Panc1 (cell line): ENCODE results near the gene BBS1. TPM values are rescaled to one million over a fixed set of nuclear protein-coding genes. Genes with fewer than 3 reads are reported as not detected.

Source experiments
- ATAC-seq: fragments of 200-7000 bp; cut with Tn5 transposase; 2 replicates; pipeline ENCODE4 v1.9.1; 2020; ENCODE audit warnings: mild to moderate bottlenecking, moderate library complexity
- BruUV-seq: library from RNA; stranded (reverse); fragments of 400-500 nt; replicated peaks from 2 replicates; lab custom pipeline; 2021; lab: Mats Ljungman, UMichigan
- CTCF ChIA-PET: fragments of 300-600 bp; sonication (Branson Sonifier 250); formaldehyde crosslinking; loops from one replicate; lab custom pipeline; 2022; ENCODE audit warnings: antibody characterized with exemption; lab: Charles Lee
- POLR2A ChIA-PET: fragments of 300-600 bp; sonication (Branson Sonifier 250); formaldehyde crosslinking; loops from one replicate; lab custom pipeline; 2022; ENCODE audit warnings: antibody characterized with exemption; lab: Charles Lee
- DNase-seq: peaks from one replicate; pipeline ENCODE4 v3.0.0-alpha.2; 2010; ENCODE audit warnings: low read depth, low spot score
- H3K27ac ChIP-seq: 2 replicates; pipeline ENCODE4 v1.5.1; 2011; ENCODE audit warnings: mild to moderate bottlenecking, low read length, inconsistent platforms
- H3K27me3 ChIP-seq: fragments of 200-500 bp; sonication (Bioruptor generic); 2 replicates; pipeline ENCODE4 v1.6.0; 2014; ENCODE audit warnings: low read length, inconsistent platforms; ENCODE audit not compliant: control insufficient read depth, insufficient read depth
- H3K36me3 ChIP-seq: fragments of 200-500 bp; sonication (Bioruptor generic); 2 replicates; pipeline ENCODE4 v1.5.1; 2014; ENCODE audit warnings: inconsistent platforms, mild to moderate bottlenecking, low read length, moderate library complexity; ENCODE audit not compliant: control insufficient read depth, insufficient read depth
- H3K4me1 ChIP-seq: 2 replicates; pipeline ENCODE4 v1.5.1; 2011; ENCODE audit warnings: inconsistent platforms, mild to moderate bottlenecking, low read length, moderate library complexity; ENCODE audit not compliant: control insufficient read depth, insufficient read depth
- H3K4me3 ChIP-seq, 2 experiments: 2 replicates each; pipeline ENCODE4 v1.5.1; 2011 to 2012; ENCODE audit warnings: low read depth in 2 of 2, low read length in 2 of 2, mild to moderate bottlenecking in 2 of 2, inconsistent platforms in 1 of 2, moderate library complexity in 1 of 2
- H3K9me3 ChIP-seq: fragments of 200-500 bp; sonication (Bioruptor generic); 2 replicates; pipeline ENCODE4 v1.5.1; 2014; ENCODE audit warnings: low read depth, mild to moderate bottlenecking, inconsistent platforms, low read length, moderate library complexity; ENCODE audit not compliant: control insufficient read depth, insufficient read depth
- CTCF ChIP-seq: fragments of 450-650 bp; IDR thresholded peaks from 2 replicates; pipeline ENCODE4 v1.5.1; 2017; ENCODE audit warnings: mild to moderate bottlenecking
- POLR2AphosphoS5 ChIP-seq: IDR thresholded peaks from 2 replicates; pipeline ENCODE4 v1.6.1; 2012; ENCODE audit warnings: mild to moderate bottlenecking, low read depth, low read length, moderate library complexity
- SIN3A ChIP-seq: IDR thresholded peaks from 2 replicates; pipeline ENCODE4 v1.6.1; 2012; ENCODE audit warnings: low read depth, mild to moderate bottlenecking, low read length, moderate library complexity, borderline replicate concordance; ENCODE audit not compliant: insufficient read depth
- TCF7L2 ChIP-seq: IDR thresholded peaks from 2 replicates; pipeline ENCODE4 v1.6.1; 2011; ENCODE audit warnings: mild to moderate bottlenecking, low read depth, low read length, inconsistent platforms
- in situ Hi-C: cut with HindIII; loops from 2 replicates; pipeline ENCODE4 v1.10.0; 2016; ENCODE audit warnings: low sequenced_read_pairs, low pct_unique_long_range_greater_than_20kb
- intact Hi-C: fragments of 100-400 bp; cut with micrococcal nuclease; formaldehyde crosslinking; loops from one replicate; pipeline ENCODE4 v1.10.0; 2022; ENCODE audit not compliant: unreplicated experiment
- total RNA-seq: library from RNA; stranded (reverse); gene quantifications from one replicate; pipeline ENCODE4 v1.2.1, GENCODE V29; 2021; ENCODE audit not compliant: unreplicated experiment
- TF ChIP-seq, protein P1 (sequence below), 2 experiments: IDR thresholded peaks; 2 replicates each; pipeline ENCODE4 v1.6.1; 2011 to 2012; ENCODE audit warnings: low read depth in 2 of 2, control low read depth in 1 of 2, low read length in 1 of 2, mild to moderate bottlenecking in 1 of 2, moderate library complexity in 1 of 2; ENCODE audit not compliant: insufficient read depth in 1 of 2

BBS1 gene
- total RNA-seq, 1 experiment from 2014 or later: 26.9 TPM

- H3K36me3 ChIP-seq: no peaks in the 10 kb centered on the region
- CTCF ChIA-PET: no interaction called here
- TF ChIP-seq TCF7L2 (no peak), POLR2AphosphoS5 (no peak), SIN3A (no peak), CTCF (no peak)
- TF ChIP-seq, protein P1, sequence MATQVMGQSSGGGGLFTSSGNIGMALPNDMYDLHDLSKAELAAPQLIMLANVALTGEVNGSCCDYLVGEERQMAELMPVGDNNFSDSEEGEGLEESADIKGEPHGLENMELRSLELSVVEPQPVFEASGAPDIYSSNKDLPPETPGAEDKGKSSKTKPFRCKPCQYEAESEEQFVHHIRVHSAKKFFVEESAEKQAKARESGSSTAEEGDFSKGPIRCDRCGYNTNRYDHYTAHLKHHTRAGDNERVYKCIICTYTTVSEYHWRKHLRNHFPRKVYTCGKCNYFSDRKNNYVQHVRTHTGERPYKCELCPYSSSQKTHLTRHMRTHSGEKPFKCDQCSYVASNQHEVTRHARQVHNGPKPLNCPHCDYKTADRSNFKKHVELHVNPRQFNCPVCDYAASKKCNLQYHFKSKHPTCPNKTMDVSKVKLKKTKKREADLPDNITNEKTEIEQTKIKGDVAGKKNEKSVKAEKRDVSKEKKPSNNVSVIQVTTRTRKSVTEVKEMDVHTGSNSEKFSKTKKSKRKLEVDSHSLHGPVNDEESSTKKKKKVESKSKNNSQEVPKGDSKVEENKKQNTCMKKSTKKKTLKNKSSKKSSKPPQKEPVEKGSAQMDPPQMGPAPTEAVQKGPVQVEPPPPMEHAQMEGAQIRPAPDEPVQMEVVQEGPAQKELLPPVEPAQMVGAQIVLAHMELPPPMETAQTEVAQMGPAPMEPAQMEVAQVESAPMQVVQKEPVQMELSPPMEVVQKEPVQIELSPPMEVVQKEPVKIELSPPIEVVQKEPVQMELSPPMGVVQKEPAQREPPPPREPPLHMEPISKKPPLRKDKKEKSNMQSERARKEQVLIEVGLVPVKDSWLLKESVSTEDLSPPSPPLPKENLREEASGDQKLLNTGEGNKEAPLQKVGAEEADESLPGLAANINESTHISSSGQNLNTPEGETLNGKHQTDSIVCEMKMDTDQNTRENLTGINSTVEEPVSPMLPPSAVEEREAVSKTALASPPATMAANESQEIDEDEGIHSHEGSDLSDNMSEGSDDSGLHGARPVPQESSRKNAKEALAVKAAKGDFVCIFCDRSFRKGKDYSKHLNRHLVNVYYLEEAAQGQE (IDR thresholded peaks at IDR 0.05; ENCODE audit: insufficient read depth in 1 of 2, low read depth in 2 of 2, low read length in 1 of 2): no peak
Observed at GRCh38 chr11:66523611-66524010, 13.2 kb downstream of the BBS1 start.

GRCh38 chr11:66524304-66525040, 14.0 kb downstream of the BBS1 start:
- no peak for TF ChIP-seq POLR2AphosphoS5
- no peak for TF ChIP-seq CTCF
- no peak for TF ChIP-seq SIN3A
- TF ChIP-seq TCF7L2: no peak
- TF ChIP-seq, protein P1 (IDR thresholded peaks at IDR 0.05; ENCODE audit: insufficient read depth in 1 of 2, low read depth in 2 of 2, low read length in 1 of 2): no peak
- BruUV-seq: no TSS peak
- H3K9me3 ChIP-seq: no peaks in the 10 kb centered on the region
- POLR2A ChIA-PET: no interaction called here
- no peak overlapping the region for H3K27ac ChIP-seq
- in situ Hi-C loops: no loop called here
- H3K27me3 ChIP-seq: no peaks in the 10 kb centered on the region
- no peak overlapping the region for H3K4me3 ChIP-seq
- CTCF ChIA-PET: interaction anchor here (0.6 kb wide), 1 partner anchor 136 kb away, joined by 5 read pairs; no protein-coding TSS in a partner anchor
- DNase-seq (no peak), ATAC-seq (no peak)
- no peaks in the 10 kb centered on the region for H3K4me1 ChIP-seq
- intact Hi-C loops: no loop called here
- H3K36me3 ChIP-seq: no peaks in the 10 kb centered on the region

More at GRCh38 chr11:66523611-66524010, 13.2 kb downstream of the BBS1 start:
- POLR2A ChIA-PET: no interaction called here
- Histone ChIP-seq H3K4me3 (no peak overlapping the region), H3K27ac (no peak overlapping the region), H3K27me3 (no peaks in the 10 kb centered on the region), H3K4me1 (no peaks in the 10 kb centered on the region), H3K9me3 (no peaks in the 10 kb centered on the region)
- in situ Hi-C loops (no loop called here), intact Hi-C loops (no loop called here)
- BruUV-seq: no TSS peak
- no peak for ATAC-seq
- no peak for DNase-seq
